ENCODE results near the gene HES4.

GRCh38 chr1:1039145-1039910 is 39.4 kb upstream of the HES4 start:
- TF ChIP-seq POLR2AphosphoS5 (IDR thresholded peaks at IDR 0.05; ENCODE audit: insufficient read depth, low read depth, low read length) (no peak), EZH2 (IDR thresholded peaks at IDR 0.05; ENCODE audit: borderline replicate concordance, low read depth, low read length, severe bottlenecking) (no peak), FOS (IDR thresholded peaks at IDR 0.05; ENCODE audit: borderline replicate concordance, insufficient read depth, low read length) (no peak), CTCF (IDR thresholded peaks at IDR 0.05; ENCODE audit: extremely low read depth in 1 of 2, insufficient read depth in 1 of 2, low read depth in 1 of 2, low read length in 2 of 2) (no peak)
